GM20000 (cell line): ENCODE data around the gene GSTK1.

Experiments used
- DNase-seq: peaks from one replicate; pipeline ENCODE4 v3.0.0; 2012; ENCODE audit warnings: low spot score
- CTCF ChIP-seq: IDR thresholded peaks from 2 replicates; pipeline ENCODE4 v1.5.1; 2012; ENCODE audit warnings: mild to moderate bottlenecking, control low read depth; ENCODE audit errors: extremely low read depth, missing control alignments

GSTK1 gene

DNA sequence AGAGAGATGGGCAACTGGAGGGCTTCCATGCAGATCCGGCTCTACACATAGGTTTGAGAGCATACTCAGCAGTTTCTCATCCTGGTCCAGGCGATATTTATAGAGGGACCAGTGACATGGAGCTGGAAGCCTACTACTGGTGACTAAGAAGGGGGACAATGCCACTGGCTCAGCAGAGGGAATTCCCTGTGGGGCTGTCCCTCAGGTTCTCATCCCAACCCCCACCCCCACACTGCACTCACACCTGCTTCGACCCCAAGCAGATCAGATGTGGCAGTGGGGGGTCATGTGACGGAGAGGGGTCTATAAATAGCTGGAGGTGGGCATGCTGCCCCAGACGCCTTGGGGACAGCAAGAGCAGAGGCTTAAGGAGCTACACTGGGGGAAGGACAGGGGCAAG, 52.5 kb downstream of the GSTK1 start, which contains the start of gene CLCN1:
Gene CLCN1, plus strand, starts transcription at position 336 of the 400 bp plus-strand sequence. CDS start 102 bp downstream, outside the sequence.
- no peak for TF ChIP-seq CTCF
- DNase-seq: no peak

GRCh38 chr7:143316492-143316891, 53.3 kb downstream of the GSTK1 start:
- no peak for DNase-seq
- no peak for TF ChIP-seq CTCF

GRCh38 chr7:143318661-143319060, 55.4 kb downstream of the GSTK1 start:
- no peak for TF ChIP-seq CTCF
- DNase-seq: no peak
